T-helper 2 cell treated with Interferon-gamma antibody and Interleukin-4, amounts not matched to agents 100 ng/mL and 5 ng/mL, for 36 hours (primary cell): ENCODE data around the gene CCDC70. TPM values are rescaled to one million over a fixed set of nuclear protein-coding genes. Genes with fewer than 3 reads are reported as not detected.

Experiments
- intact Hi-C: fragments of 100-400 bp; cut with micrococcal nuclease; formaldehyde crosslinking; loops from one replicate; pipeline ENCODE4 v1.15.1; 2023
- total RNA-seq: library from RNA; stranded (reverse); gene quantifications from 2 replicates; pipeline ENCODE4 v1.2.3, GENCODE V29; 2022

CCDC70 gene
- total RNA-seq, 1 donor from 2014 or later, result not detected

GRCh38 chr13:51828730-51829567 lies 32.8 kb upstream of the CCDC70 start:
- intact Hi-C loops, result loop anchor here (5.0 kb wide), 1 partner anchor 298 kb away; the partner anchor contains the start of gene NEK5

DNA sequence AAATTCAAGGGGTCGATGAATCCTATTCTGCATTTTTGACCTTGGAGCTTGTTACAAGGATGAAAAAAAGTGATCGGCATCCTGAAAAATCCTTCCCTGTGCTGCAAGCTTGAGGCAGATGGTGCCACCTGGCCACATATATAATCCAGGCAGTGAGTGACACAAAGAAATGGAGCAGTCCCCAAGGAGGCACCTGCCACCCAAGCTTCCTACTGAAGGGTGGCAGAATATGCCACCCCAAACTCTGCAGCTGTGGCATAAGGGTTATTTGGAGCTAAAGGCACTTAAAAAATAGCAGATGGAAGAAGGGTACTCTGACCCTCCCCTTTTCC lies 32.2 kb upstream of the CCDC70 start:
- intact Hi-C loops, result loop anchor here (5.0 kb wide), 1 partner anchor 298 kb away; the partner anchor contains the start of gene NEK5

DNA sequence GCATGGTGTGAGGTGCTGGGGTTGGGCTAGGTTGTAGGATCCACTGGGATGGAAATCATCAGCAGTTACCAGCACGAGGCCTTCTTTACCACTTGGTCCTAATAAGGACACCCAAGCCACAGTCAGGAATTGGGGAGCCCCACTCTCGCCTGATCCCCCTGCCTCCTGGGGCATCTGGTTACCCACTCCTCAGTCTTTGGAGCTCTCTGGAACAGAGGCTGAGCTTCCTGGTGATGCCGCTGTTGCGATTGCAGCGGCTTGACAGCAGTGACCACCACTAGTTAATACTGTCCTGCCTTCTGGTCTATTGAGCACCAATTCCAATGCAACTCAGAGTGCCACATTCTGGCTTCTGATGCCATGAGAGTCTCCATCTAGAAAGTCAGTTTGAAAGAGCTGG lies 30.2 kb upstream of the CCDC70 start:
- intact Hi-C loops, result no loop called here

- intact Hi-C loops, result loop anchor here (1.0 kb wide), 2 partner anchors 17 to 381 kb away; no protein-coding TSS in a partner anchor
Measured at GRCh38 chr13:51832471-51833152, 29.2 kb upstream of the CCDC70 start.

DNA sequence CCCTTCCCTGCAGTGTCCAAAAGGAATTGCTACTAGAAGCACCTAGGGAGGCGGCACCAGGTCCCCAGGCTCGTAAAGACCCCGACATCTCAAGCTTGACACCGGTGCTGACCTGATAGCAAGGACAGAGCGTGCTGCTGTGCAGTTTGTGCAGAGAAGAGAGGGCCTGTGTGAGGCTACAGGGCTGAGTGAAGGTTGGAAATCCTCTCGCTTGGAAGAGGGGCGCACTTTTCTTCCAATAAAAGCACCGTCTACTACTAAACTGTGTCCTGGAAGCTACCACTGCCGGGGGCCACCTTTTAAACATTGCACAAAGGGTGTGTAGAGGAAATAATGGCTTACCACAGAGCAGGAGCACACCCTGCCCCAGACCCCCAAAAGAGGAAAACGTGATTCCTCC lies 27.8 kb upstream of the CCDC70 start:
- intact Hi-C loops, result no loop called here

DNA sequence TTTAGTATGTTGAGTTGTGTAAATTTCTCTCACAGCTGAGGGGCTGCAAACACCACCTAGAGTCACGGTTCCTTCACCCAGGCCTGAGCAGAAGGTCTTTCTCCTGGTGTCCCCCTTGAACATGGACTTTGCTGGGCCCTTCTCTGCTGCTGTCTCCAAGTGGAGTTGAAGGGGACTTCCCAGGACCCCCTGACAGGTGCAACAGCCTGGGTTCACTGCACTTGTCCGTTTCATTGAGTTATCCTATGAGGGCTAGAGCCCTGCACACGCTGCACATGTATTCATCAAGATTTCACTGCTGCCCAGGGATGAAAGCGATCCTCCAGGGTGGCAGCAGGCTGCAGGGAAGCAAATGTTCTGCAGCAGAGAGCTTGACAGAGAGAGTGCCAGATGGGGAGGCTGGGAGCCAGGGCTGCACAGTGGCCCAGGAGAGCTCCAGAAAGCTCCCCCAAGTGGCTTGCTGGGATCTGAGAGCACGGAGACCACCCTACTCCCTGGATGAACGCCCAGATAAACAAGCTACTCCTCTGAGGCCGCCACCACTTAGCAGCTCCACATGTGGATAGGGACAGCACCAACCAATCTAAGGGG lies 27.1 kb upstream of the CCDC70 start:
- intact Hi-C loops, result no loop called here

DNA sequence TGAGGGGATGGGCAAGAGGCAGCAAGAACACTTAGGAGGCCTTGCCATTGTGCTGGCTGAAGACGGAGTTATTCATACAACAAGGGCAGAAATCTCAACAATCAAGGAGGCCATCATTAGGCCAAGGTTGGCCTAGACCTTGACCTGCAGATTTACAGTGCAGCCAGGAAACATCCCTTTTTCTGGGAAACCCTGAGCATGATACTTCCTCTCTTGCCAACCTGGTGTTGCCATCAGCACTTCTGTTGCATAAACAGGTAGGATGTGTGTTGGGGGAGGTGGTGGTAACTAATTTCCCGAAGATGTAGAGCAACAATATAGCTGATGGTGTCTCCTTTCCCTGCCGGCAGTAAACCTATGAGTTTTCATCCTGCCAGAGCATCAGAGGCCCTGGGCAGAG lies 24.8 kb upstream of the CCDC70 start:
- intact Hi-C loops, result no loop called here

GRCh38 chr13:51838240-51838846 lies 23.4 kb upstream of the CCDC70 start:
- intact Hi-C loops, result no loop called here

GRCh38 chr13:51839711-51840540 lies 21.8 kb upstream of the CCDC70 start:
- intact Hi-C loops, result no loop called here

DNA sequence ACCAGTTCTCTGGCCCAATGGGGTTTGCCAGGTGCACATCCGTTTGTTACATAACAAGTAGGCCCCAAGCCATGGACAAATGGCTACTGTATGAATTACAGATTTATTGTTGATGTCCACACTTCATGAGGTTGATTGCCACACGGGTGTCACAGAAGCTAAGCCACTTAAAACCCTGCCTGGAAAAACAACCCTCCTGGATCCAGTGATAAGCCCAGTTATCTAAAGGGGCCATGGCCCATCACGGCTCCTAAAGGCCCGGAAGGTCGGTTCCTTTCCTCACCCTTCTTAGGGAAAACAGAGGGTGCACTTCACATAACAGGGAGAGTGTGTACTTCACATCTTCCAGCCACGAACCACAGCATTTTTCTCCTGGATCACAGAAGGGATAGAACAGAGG lies 20.9 kb upstream of the CCDC70 start:
- intact Hi-C loops, result no loop called here

DNA sequence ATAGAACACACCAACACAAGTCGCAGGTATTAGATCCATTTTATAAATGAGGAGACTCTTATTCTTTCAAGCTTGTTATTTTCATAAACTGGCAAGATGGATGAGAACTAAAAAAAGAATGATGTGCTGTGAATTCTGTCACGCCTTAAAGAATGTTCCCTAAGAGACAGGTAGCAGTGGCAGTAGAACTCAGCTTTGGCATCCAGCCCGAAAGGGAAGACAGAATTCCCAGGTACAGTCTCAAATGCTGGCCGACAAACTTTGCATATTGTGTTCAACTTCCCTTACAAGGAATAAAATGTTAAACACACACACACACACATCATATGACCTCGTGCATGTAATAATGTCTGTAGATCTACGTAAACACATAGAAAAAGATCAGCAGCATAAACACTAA lies 20.0 kb upstream of the CCDC70 start:
- intact Hi-C loops, result no loop called here

- intact Hi-C loops, result no loop called here
Measured at GRCh38 chr13:51843529-51843928, 18.2 kb upstream of the CCDC70 start.

- intact Hi-C loops, result loop anchor here (1.0 kb wide), 2 partner anchors 30 to 282 kb away; no protein-coding TSS in a partner anchor
Measured at GRCh38 chr13:51844862-51845573, 16.8 kb upstream of the CCDC70 start, which contains the start of gene TMEM272. Gene TMEM272, minus strand, starts transcription at chr13:51845177. Its CDS starts 6,647 bp downstream, at chr13:51838530.

GRCh38 chr13:51845574-51846318 lies 16.0 kb upstream of the CCDC70 start:
- intact Hi-C loops, result loop anchor here (1.0 kb wide), 2 partner anchors 30 to 282 kb away; no protein-coding TSS in a partner anchor

- intact Hi-C loops, result no loop called here
Measured at GRCh38 chr13:51846756-51847155, 15.0 kb upstream of the CCDC70 start.

- intact Hi-C loops, result loop anchor here (1.0 kb wide), 2 partner anchors 33 to 279 kb away; no protein-coding TSS in a partner anchor
Measured at GRCh38 chr13:51848674-51849073, 13.1 kb upstream of the CCDC70 start.

DNA sequence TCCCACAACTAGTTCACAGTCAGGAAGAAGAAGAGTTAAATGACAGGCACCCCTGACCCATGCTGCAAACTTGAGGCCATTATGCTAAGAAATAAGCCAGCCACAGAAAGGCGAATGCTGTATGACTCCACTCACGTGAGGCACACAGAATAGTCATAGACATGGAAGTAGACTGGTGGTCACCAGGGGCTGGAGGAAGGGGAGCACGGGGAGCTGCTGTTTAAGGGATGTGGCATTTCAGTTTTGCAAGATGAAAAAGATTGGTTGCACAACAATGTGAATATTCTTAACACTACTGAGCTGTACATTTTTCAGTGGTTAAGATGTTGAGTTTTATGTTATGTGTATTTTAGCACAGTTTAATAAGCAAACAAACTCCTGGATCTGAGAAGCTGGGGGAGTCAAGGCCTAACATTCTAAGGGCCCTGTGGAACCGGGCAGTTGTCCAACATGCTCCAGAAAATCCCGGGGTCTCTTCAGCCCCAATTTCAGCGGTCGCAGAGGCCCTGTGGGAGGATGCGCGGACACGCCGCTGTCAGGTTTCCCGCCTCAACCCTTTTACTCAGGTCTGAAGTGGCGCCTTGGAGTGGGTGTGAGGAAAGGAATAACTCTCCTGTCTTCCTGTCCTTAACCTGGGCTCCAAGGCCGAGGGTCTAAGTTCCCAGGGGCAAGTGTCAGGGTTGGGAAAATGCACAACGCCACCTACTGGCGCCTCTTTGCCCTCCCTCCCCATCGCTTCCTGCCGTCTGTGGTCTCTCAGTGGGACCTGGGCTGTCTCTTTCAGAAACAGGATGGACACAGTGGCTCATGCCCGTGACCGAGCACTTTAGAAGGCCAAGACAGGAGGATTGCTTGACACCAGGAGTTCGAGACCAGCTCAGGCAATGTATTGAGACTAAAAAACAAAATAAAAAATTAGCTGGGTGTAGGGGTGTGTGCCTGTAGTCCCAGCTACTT lies 12.3 kb upstream of the CCDC70 start:
- intact Hi-C loops, result loop anchor here (1.0 kb wide), 2 partner anchors 34 to 278 kb away; no protein-coding TSS in a partner anchor
